Adrenal gland (tissue), 5 donors: Measurements from ENCODE around the gene RRAGB.

Source experiments
- CTCF ChIP-seq, 6 experiments: fragments of 450-650 bp in 4 of 6; fragments of 200-600 bp in 2 of 6; sonication (generic) in 1 of 6; IDR thresholded peaks; 1 replicate in 5 of 6; 2 replicates in 1 of 6; pipeline versions ENCODE4 v1.5.1 to v1.8.0; 2016 to 2021; ENCODE audit warnings: antibody characterized with exemption in 6 of 6, mild to moderate bottlenecking in 2 of 6, moderate library complexity in 1 of 6
- POLR2A ChIP-seq, 2 donors: fragments of 450-650 bp; IDR thresholded peaks; one replicate each; pipeline ENCODE4 v1.6.1; 2017; ENCODE audit warnings: antibody characterized with exemption in 2 of 2, mild to moderate bottlenecking in 2 of 2, moderate library complexity in 1 of 2
- donor health status: DM: no; HTN: no; CAD: no.

DNA sequence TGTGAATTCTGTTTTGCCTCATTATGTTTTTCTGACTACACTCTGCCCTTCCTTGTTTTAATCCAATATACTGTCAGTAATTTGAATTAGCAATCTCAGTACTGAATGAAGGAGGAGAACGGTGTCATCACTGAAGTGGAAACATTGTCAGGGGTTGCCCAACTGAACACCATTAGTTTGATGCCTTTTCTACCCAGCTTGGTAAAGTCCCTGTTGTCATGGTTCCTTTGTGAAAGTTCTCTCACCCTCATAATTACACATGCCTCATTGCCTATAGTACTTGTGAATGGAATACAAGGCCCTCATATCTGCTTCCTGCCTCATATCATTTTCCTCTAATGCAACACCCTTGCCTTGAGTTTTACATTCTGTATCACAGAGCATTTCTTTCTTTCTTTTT lies 76.9 kb downstream of the RRAGB start:
- TF ChIP-seq CTCF (IDR thresholded peaks at IDR 0.05) (no peak), POLR2A (IDR thresholded peaks at IDR 0.05) (no peak)
